ENCODE data around the gene SLC14A1. TPM values are rescaled to one million over a fixed set of nuclear protein-coding genes. Genes with fewer than 3 reads are reported as not detected.

The SLC14A1 gene
- total and polyA plus RNA-seq, 2 of the 4 experiments (the other 2 are of a cell fraction): 20.5 to 31.9 TPM

- intact Hi-C loops (cut with micrococcal nuclease) (loop anchor here (1.0 kb wide), 3 partner anchors 148 to 219 kb away; no protein-coding TSS in a partner anchor), dilution Hi-C loops (cut with HindIII; ENCODE audit: low sequenced_read_pairs, unreplicated experiment) (no loop called here), in situ Hi-C loops (cut with MboI; ENCODE audit: low sequenced_read_pairs) (loop anchor here (5.0 kb wide), 2 partner anchors 146 to 191 kb away; no protein-coding TSS in a partner anchor)
- DNase-seq (no peak), ATAC-seq (ENCODE audit: low read depth) (no peak)
- H3K36me3 ChIP-seq (ENCODE audit: control insufficient read depth, insufficient read depth, low read length): no peaks in the 10 kb centered on the region
- peak overlapping the region; percentile 60 for H2AK9ac ChIP-seq (replicated peaks; ENCODE audit: low read depth, low read length, poor library complexity)
- ChIA-PET CTCF (interaction anchor here (0.6 to 1.3 kb wide), 3 partner anchors 31 to 188 kb away, joined by 3 read pairs; no protein-coding TSS in a partner anchor), POLR2A (ENCODE audit: unreplicated experiment) (no interaction called here)
- H3K9me3 ChIP-seq (ENCODE audit: control insufficient read depth, insufficient read depth, low read length): peaks cover 2% of the 10 kb centered on the region
- no peak overlapping the region; the same call in 1 of the 2 replicates for H2BK20ac ChIP-seq (ENCODE audit: low read depth, low read length)
- peak overlapping the region; percentile 89; the same call in 1 of the 2 replicates for H2AK5ac ChIP-seq (ENCODE audit: low read depth, low read length)
- H2AFZ ChIP-seq (replicated peaks; ENCODE audit: low read length, poor library complexity): peak overlapping the region; percentile 63
- 50% methylated on average over 2 of the region's 7 CpGs; no CpG with 5 or more reads in 1 of the 2 experiments for WGBS, 2 experiments (ENCODE audit: extremely low coverage in 2 of 2, insufficient read length in 1 of 2)
- no peak overlapping the region for H3K56ac ChIP-seq (ENCODE audit: extremely low read depth, insufficient read depth, low read length)
- no peak overlapping the region for H3K9ac ChIP-seq (ENCODE audit: low read depth, low read length)
- TF ChIP-seq ELK1 (IDR thresholded peaks at IDR 0.05; ENCODE audit: borderline replicate concordance, low read depth, low read length) (no peak), FOS (IDR thresholded peaks at IDR 0.05; ENCODE audit: low read depth, low read length) (no peak), BHLHE40 (IDR thresholded peaks at IDR 0.05; ENCODE audit: low read depth, low read length) (no peak), NFE2L2 (IDR thresholded peaks at IDR 0.05; ENCODE audit: low read depth, low read length) (no peak), MAZ (IDR thresholded peaks at IDR 0.05; ENCODE audit: borderline replicate concordance, low read depth, low read length) (no peak), SMC3 (IDR thresholded peaks at IDR 0.05; ENCODE audit: low read depth, low read length) (no peak), RCOR1 (IDR thresholded peaks at IDR 0.05; ENCODE audit: insufficient replicate concordance, low read length) (no peak), MAFK (IDR thresholded peaks at IDR 0.05; ENCODE audit: low read depth, low read length) (no peak), RFX5 (IDR thresholded peaks at IDR 0.05; ENCODE audit: low read depth, low read length) (no peak), CEBPB (IDR thresholded peaks at IDR 0.05; ENCODE audit: low read depth, low read length) (no peak), RAD21 (IDR thresholded peaks at IDR 0.05; ENCODE audit: low read length) (no peak), POLR2A (IDR thresholded peaks at IDR 0.05; ENCODE audit: low read depth, low read length) (no peak), CHD1 (IDR thresholded peaks at IDR 0.05; ENCODE audit: low read depth, low read length) (no peak), MXI1 (IDR thresholded peaks at IDR 0.05; ENCODE audit: borderline replicate concordance, low read depth, low read length) (no peak), CTCF (conservative IDR thresholded peaks at IDR 0.05; ENCODE audit: low read depth, low read length) (no peak)
- TF ChIP-seq, protein P1, sequence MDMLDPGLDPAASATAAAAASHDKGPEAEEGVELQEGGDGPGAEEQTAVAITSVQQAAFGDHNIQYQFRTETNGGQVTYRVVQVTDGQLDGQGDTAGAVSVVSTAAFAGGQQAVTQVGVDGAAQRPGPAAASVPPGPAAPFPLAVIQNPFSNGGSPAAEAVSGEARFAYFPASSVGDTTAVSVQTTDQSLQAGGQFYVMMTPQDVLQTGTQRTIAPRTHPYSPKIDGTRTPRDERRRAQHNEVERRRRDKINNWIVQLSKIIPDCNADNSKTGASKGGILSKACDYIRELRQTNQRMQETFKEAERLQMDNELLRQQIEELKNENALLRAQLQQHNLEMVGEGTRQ (IDR thresholded peaks at IDR 0.05; ENCODE audit: low read depth, low read length): no peak
- H3K18ac ChIP-seq (ENCODE audit: low read depth, low read length): no peak overlapping the region
- H2BK120ac ChIP-seq (ENCODE audit: low read depth, low read length): peak overlapping the region; percentile 91
- H3K23ac ChIP-seq (ENCODE audit: low read depth, low read length): no peak overlapping the region
- H3K4me1 ChIP-seq (ENCODE audit: control insufficient read depth, insufficient read depth, low read length): peaks cover 16% of the 10 kb centered on the region
- H3K14ac ChIP-seq (replicated peaks; ENCODE audit: low read depth, low read length): peak overlapping the region; percentile 12; the same call in 1 of the 2 replicates
- no peak overlapping the region for H3K4me2 ChIP-seq (ENCODE audit: low read depth, low read length)
- H2BK5ac ChIP-seq (ENCODE audit: low read depth, low read length, poor library complexity, severe bottlenecking): no peak overlapping the region
- peak overlapping the region; percentile 38; the same call in 1 of the 2 replicates for H3K4ac ChIP-seq (ENCODE audit: low read depth, low read length)
- peak overlapping the region in 1 of 2 experiments; percentile 60; a peak in 1 of 4 replicates for H4K8ac ChIP-seq (ENCODE audit: low read depth in 2 of 2, low read length in 2 of 2)
- H4K20me1 ChIP-seq (ENCODE audit: insufficient read depth, low read length): no peaks in the 10 kb centered on the region
- no peaks in the 10 kb centered on the region for H3K79me1 ChIP-seq (ENCODE audit: low read depth in 1 of 2, low read length in 2 of 2)
- no peak overlapping the region for H3K4me3 ChIP-seq (ENCODE audit: insufficient read depth, low read depth, low read length)
- no peaks in the 10 kb centered on the region for H3K9me1 ChIP-seq (ENCODE audit: insufficient read depth, low read length)
- no peak overlapping the region for H4K5ac ChIP-seq (ENCODE audit: low read depth, low read length)
- no peak overlapping the region for H3K27ac ChIP-seq (ENCODE audit: insufficient read depth, low read length)
- no peaks in the 10 kb centered on the region for H3K27me3 ChIP-seq (ENCODE audit: control insufficient read depth, insufficient read depth, low read length)
- H4K91ac ChIP-seq (ENCODE audit: insufficient read depth, low read depth, low read length): no peak overlapping the region
- no TSS peak for BruUV-seq (replicated peaks)
- no peak overlapping the region for H2BK15ac ChIP-seq (ENCODE audit: low read depth, low read length)
Measured at GRCh38 chr18:45691816-45692179, 32.2 kb upstream of the SLC14A1 start.
